Fibroblast of skin of right quadriceps (primary cell): ENCODE measurements around the gene CST8.
"Not testable (repeated sequence)": the region's sequence is repeated elsewhere in the genome, so short reads cannot be mapped to it uniquely, and the experiment has no call there.

Experiments
- DNase-seq: peaks from one replicate; pipeline ENCODE4 v3.0.0-alpha.2; 2013

CST8 gene

GRCh38 chr20:23490817-23491216 is at the start of gene CST8:
TSS of gene CST8 (plus strand) at chr20:23491117. CDS start at chr20:23491668, 551 bp downstream.
- no peak for DNase-seq

- DNase-seq: peak; percentile 68
Measured at GRCh38 chr20:23441850-23442313, 49.0 kb upstream of the CST8 start.

GRCh38 chr20:23442436-23442835 is 48.5 kb upstream of the CST8 start:
- DNase-seq: no peak

- no peak for DNase-seq
Measured at GRCh38 chr20:23444859-23445258, 46.1 kb upstream of the CST8 start.

- DNase-seq: peak; percentile 87
Measured at GRCh38 chr20:23445596-23446217, 45.2 kb upstream of the CST8 start.

GRCh38 chr20:23446505-23446904 is 44.4 kb upstream of the CST8 start:
- DNase-seq: peak; percentile 10

GRCh38 chr20:23448167-23448566 is 42.8 kb upstream of the CST8 start:
- DNase-seq: no peak

- peak; percentile 20 for DNase-seq
Measured at GRCh38 chr20:23449421-23449820, 41.5 kb upstream of the CST8 start.

GRCh38 chr20:23450877-23451276 is 40.0 kb upstream of the CST8 start:
- DNase-seq: no peak

- DNase-seq: no peak
Measured at GRCh38 chr20:23451956-23452487, 38.9 kb upstream of the CST8 start.

- no peak for DNase-seq
Measured at GRCh38 chr20:23452776-23453175, 38.1 kb upstream of the CST8 start, which contains the start of gene CST11. TSS of gene CST11 (minus strand) at chr20:23452876. CDS start at chr20:23452811, 65 bp downstream.

GRCh38 chr20:23453549-23454543 is 37.1 kb upstream of the CST8 start:
- DNase-seq: no peak

- DNase-seq: no peak
Measured at GRCh38 chr20:23454816-23455215, 36.1 kb upstream of the CST8 start.

GRCh38 chr20:23455639-23456038 is 35.3 kb upstream of the CST8 start:
- DNase-seq: no peak

- no peak for DNase-seq
Measured at GRCh38 chr20:23456409-23456808, 34.5 kb upstream of the CST8 start.

- DNase-seq: no peak
Measured at GRCh38 chr20:23456873-23457272, 34.0 kb upstream of the CST8 start.

GRCh38 chr20:23459461-23460150 is 31.3 kb upstream of the CST8 start:
- no peak for DNase-seq

- peak; percentile 41 for DNase-seq
Measured at GRCh38 chr20:23461180-23461579, 29.7 kb upstream of the CST8 start.

- DNase-seq: not testable (repeated sequence)
Measured at GRCh38 chr20:23466961-23467360, 24.0 kb upstream of the CST8 start.

- not testable (repeated sequence) for DNase-seq
Measured at GRCh38 chr20:23472306-23472705, 18.6 kb upstream of the CST8 start.

- not testable (repeated sequence) for DNase-seq
Measured at GRCh38 chr20:23473293-23473692, 17.6 kb upstream of the CST8 start.

- DNase-seq: no peak
Measured at GRCh38 chr20:23475395-23475794, 15.5 kb upstream of the CST8 start.
